CD4-positive, alpha-beta T cell treated with Interleukin-15 for 4 hours (primary cell): ENCODE results near the gene ANKRD24.
"Not testable (repeated sequence)": the region's sequence is repeated elsewhere in the genome, so short reads cannot be mapped to it uniquely, and the experiment has no call there.

ENCODE experiments used
- DNase-seq: peaks from one replicate; pipeline ENCODE4 v3.0.0-alpha.2; 2020; ENCODE audit warnings: low spot score

The ANKRD24 gene

GRCh38 chr19:4182084-4182810 is at the start of gene ANKRD24, which contains the start of gene SIRT6:
Gene ANKRD24 (plus strand): TSS chr19:4182689. CDS start chr19:4186426, 3,737 bp downstream.
Gene SIRT6 (minus strand): TSS chr19:4182563. CDS start chr19:4182539, 24 bp downstream.
- peak; percentile 97 for DNase-seq

GRCh38 chr19:4134351-4134750 is 48.1 kb upstream of the ANKRD24 start:
- DNase-seq, result no peak

GRCh38 chr19:4135386-4135785 is 47.1 kb upstream of the ANKRD24 start:
- not testable (repeated sequence) for DNase-seq

GRCh38 chr19:4136680-4137088 is 45.8 kb upstream of the ANKRD24 start:
- DNase-seq, result no peak

- no peak for DNase-seq
Measured at GRCh38 chr19:4138445-4138844, 44.0 kb upstream of the ANKRD24 start.

- peak; percentile 89 for DNase-seq
Measured at GRCh38 chr19:4139614-4140236, 42.8 kb upstream of the ANKRD24 start.

- peak; percentile 35 for DNase-seq
Measured at GRCh38 chr19:4140237-4140711, 42.2 kb upstream of the ANKRD24 start.

- DNase-seq, result not testable (repeated sequence)
Measured at GRCh38 chr19:4142916-4143315, 39.6 kb upstream of the ANKRD24 start.

GRCh38 chr19:4144666-4145249 is 37.7 kb upstream of the ANKRD24 start:
- DNase-seq, result no peak

- DNase-seq, result no peak
Measured at GRCh38 chr19:4149518-4150288, 32.8 kb upstream of the ANKRD24 start.

GRCh38 chr19:4151623-4152022 is 30.9 kb upstream of the ANKRD24 start:
- no peak for DNase-seq

- DNase-seq, result no peak
Measured at GRCh38 chr19:4152241-4152998, 30.1 kb upstream of the ANKRD24 start.

GRCh38 chr19:4154571-4155312 is 27.7 kb upstream of the ANKRD24 start:
- no peak for DNase-seq

- DNase-seq, result no peak
Measured at GRCh38 chr19:4157164-4157563, 25.3 kb upstream of the ANKRD24 start.

GRCh38 chr19:4157971-4158370 is 24.5 kb upstream of the ANKRD24 start:
- not testable (repeated sequence) for DNase-seq

- DNase-seq, result no peak
Measured at GRCh38 chr19:4161415-4162077, 20.9 kb upstream of the ANKRD24 start.

- no peak for DNase-seq
Measured at GRCh38 chr19:4164262-4164661, 18.2 kb upstream of the ANKRD24 start.

GRCh38 chr19:4171676-4172075 is 10.8 kb upstream of the ANKRD24 start:
- no peak for DNase-seq

- peak; percentile 57 for DNase-seq
Measured at GRCh38 chr19:4172861-4173473, 9.5 kb upstream of the ANKRD24 start.
